Effector memory CD4-positive, alpha-beta T cell (primary cell): ENCODE data around the gene DPEP2.
A peak's percentile ranks its signal among the peaks of the same experiment; 100 is the strongest.
"Not testable (repeated sequence)": the region's sequence is repeated elsewhere in the genome, so short reads cannot be mapped to it uniquely, and the experiment has no call there.

Experiments used
- DNase-seq, 3 donors: peaks; one replicate each; pipeline ENCODE4 v3.0.0-alpha.2; 2020
- H3K27ac ChIP-seq: 2 replicates; pipeline ENCODE4 v1.7.0; 2013; ENCODE audit warnings: mild to moderate bottlenecking, low read length, moderate library complexity; ENCODE audit not compliant: insufficient read depth, poor library complexity, severe bottlenecking
- H3K27me3 ChIP-seq: replicated peaks from 2 replicates; pipeline ENCODE4 v1.7.0; 2013; ENCODE audit warnings: mild to moderate bottlenecking, low read length; ENCODE audit not compliant: insufficient read depth, control insufficient read depth, poor library complexity, severe bottlenecking
- H3K36me3 ChIP-seq: 2 replicates; pipeline ENCODE4 v1.7.0; 2013; ENCODE audit warnings: mild to moderate bottlenecking, low read length, moderate library complexity; ENCODE audit not compliant: control insufficient read depth, insufficient read depth
- H3K4me1 ChIP-seq: 2 replicates; pipeline ENCODE4 v1.7.0; 2013; ENCODE audit warnings: low read length, mild to moderate bottlenecking; ENCODE audit not compliant: control insufficient read depth, insufficient read depth, poor library complexity, severe bottlenecking
- H3K4me3 ChIP-seq: 2 replicates; pipeline ENCODE4 v1.7.0; 2013; ENCODE audit warnings: low read length, low read depth, mild to moderate bottlenecking; ENCODE audit not compliant: insufficient read depth, poor library complexity, severe bottlenecking
- H3K9me3 ChIP-seq: 2 replicates; pipeline ENCODE4 v1.7.0; 2013; ENCODE audit warnings: mild to moderate bottlenecking, low read length, moderate library complexity; ENCODE audit not compliant: control insufficient read depth

The DPEP2 gene

GRCh38 chr16:67937713-67938112 lies 61.6 kb downstream of the DPEP2 start:
- H3K27ac ChIP-seq, result peak overlapping the region; percentile 85
- H3K9me3 ChIP-seq, H3K4me3 ChIP-seq, DNase-seq, H3K27me3 ChIP-seq: not testable (repeated sequence)
- peaks cover 33% of the 10 kb centered on the region for H3K4me1 ChIP-seq
- H3K36me3 ChIP-seq, result peaks cover 13% of the 10 kb centered on the region
